Karpas-422 (cell line): ENCODE data around the gene ALG12. TPM values are rescaled to one million over a fixed set of nuclear protein-coding genes. Genes with fewer than 3 reads are reported as not detected.

Experiments used
- DNase-seq: peaks from one replicate; pipeline ENCODE4 v3.0.0-alpha.2; 2015
- H2AFZ ChIP-seq: fragments of 200-600 bp; sonication (generic); 2 replicates; pipeline ENCODE4 v1.6.1; 2014; ENCODE audit warnings: antibody characterized with exemption, low read length, mixed read lengths
- H3K27ac ChIP-seq: fragments of 200-600 bp; sonication (generic); 2 replicates; pipeline ENCODE4 v1.5.1; 2014; ENCODE audit warnings: mild to moderate bottlenecking, low read length, moderate library complexity
- H3K27me3 ChIP-seq: fragments of 200-600 bp; sonication (generic); 2 replicates; pipeline ENCODE4 v1.6.1; 2014; ENCODE audit warnings: low read length, mixed read lengths
- H3K36me3 ChIP-seq: fragments of 200-600 bp; sonication (generic); 2 replicates; pipeline ENCODE4 v1.6.1; 2014; ENCODE audit warnings: low read length, mixed read lengths; ENCODE audit not compliant: insufficient read depth
- H3K4me1 ChIP-seq: fragments of 200-600 bp; sonication (generic); 2 replicates; pipeline ENCODE4 v1.6.1; 2014; ENCODE audit warnings: mild to moderate bottlenecking, low read length, mixed read lengths
- H3K4me2 ChIP-seq: fragments of 200-600 bp; sonication (generic); 2 replicates; pipeline ENCODE4 v1.6.1; 2014; ENCODE audit warnings: low read length, low read depth, mild to moderate bottlenecking; ENCODE audit not compliant: poor library complexity, severe bottlenecking
- H3K4me3 ChIP-seq: fragments of 200-600 bp; sonication (generic); 2 replicates; pipeline ENCODE4 v1.5.1; 2014; ENCODE audit warnings: mild to moderate bottlenecking, antibody characterized with exemption, low read length, mixed read lengths
- H3K79me2 ChIP-seq: fragments of 200-600 bp; sonication (generic); 2 replicates; pipeline ENCODE4 v1.6.1; 2014; ENCODE audit warnings: mild to moderate bottlenecking, low read length, mixed read lengths
- H3K9ac ChIP-seq: fragments of 200-600 bp; sonication (generic); 2 replicates; pipeline ENCODE4 v1.6.0; 2014; ENCODE audit warnings: low read length
- H3K9me2 ChIP-seq: fragments of 200-600 bp; sonication (generic), shearing (Covaris generic); replicated peaks from 2 replicates; pipeline ENCODE4 v1.6.0; 2014; ENCODE audit warnings: mild to moderate bottlenecking, low read length, moderate library complexity; ENCODE audit not compliant: insufficient read depth
- H3K9me3 ChIP-seq: fragments of 300-700, 200-600 bp; sonication (generic); 2 replicates; pipeline ENCODE4 v1.6.1; 2014; ENCODE audit warnings: low read length, mixed read lengths
- H4K20me1 ChIP-seq: fragments of 200-600 bp; sonication (generic); 2 replicates; pipeline ENCODE4 v1.6.1; 2014; ENCODE audit warnings: mild to moderate bottlenecking, antibody characterized with exemption, low read length, low read depth; ENCODE audit not compliant: insufficient read depth
- total RNA-seq: library from RNA; depleted of rRNA; stranded (reverse); fragments of >200 nt; shearing (Covaris generic); gene quantifications from 2 replicates; pipeline ENCODE4 v1.2.3, GENCODE V29; 2014; ENCODE audit warnings: low replicate concordance

Gene ALG12
- total RNA-seq, 1 experiment from 2014 or later: 4.7 TPM

DNA sequence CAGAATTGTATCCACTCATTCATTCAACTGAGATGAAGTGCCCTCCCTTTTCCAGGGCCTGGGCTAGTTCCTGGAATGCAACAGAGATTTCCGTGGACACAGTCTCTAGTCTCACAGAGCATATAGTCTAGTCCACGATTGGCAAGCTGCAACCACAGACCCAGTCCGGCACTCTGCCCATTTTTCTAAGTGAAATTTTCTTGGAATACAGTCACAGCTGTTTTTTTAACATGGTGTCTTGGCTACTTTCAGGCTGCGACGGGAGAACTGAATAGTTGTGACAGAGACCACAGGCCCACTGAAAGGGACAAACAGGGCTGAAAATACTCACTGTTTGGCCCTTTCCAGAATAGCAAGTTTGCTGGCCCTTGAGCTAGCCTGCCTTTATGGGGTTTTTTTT, 29.2 kb downstream of the ALG12 start:
- Histone ChIP-seq H3K36me3 (peaks cover 49% of the 10 kb centered on the region), H3K4me3 (no peak overlapping the region), H3K9me2 (no peaks in the 10 kb centered on the region), H2AFZ (no peak overlapping the region), H3K27ac (no peak overlapping the region), H3K9me3 (no peaks in the 10 kb centered on the region), H3K4me1 (no peaks in the 10 kb centered on the region), H3K4me2 (no peak overlapping the region), H3K79me2 (peaks cover 44% of the 10 kb centered on the region), H3K27me3 (no peaks in the 10 kb centered on the region), H3K9ac (no peak overlapping the region), H4K20me1 (no peaks in the 10 kb centered on the region)
- no peak for DNase-seq

- Histone ChIP-seq H3K27ac (no peak overlapping the region), H3K79me2 (peaks cover 58% of the 10 kb centered on the region), H4K20me1 (no peaks in the 10 kb centered on the region), H3K4me3 (no peak overlapping the region), H3K4me2 (no peak overlapping the region), H3K9me2 (no peaks in the 10 kb centered on the region), H3K27me3 (no peaks in the 10 kb centered on the region), H2AFZ (no peak overlapping the region), H3K9me3 (no peaks in the 10 kb centered on the region), H3K36me3 (peaks cover 61% of the 10 kb centered on the region), H3K4me1 (no peaks in the 10 kb centered on the region), H3K9ac (no peak overlapping the region)
- DNase-seq: no peak
These were observed 30.5 kb downstream of the ALG12 start for GRCh38 chr22:49887702-49888101.

GRCh38 chr22:49887064-49887451, 31.2 kb downstream of the ALG12 start:
- Histone ChIP-seq H3K79me2 (peaks cover 64% of the 10 kb centered on the region), H4K20me1 (peaks cover 2% of the 10 kb centered on the region; the same call in 1 of the 2 replicates)

GRCh38 chr22:49886346-49887063, 31.7 kb downstream of the ALG12 start:
- Histone ChIP-seq H3K9me3 (no peaks in the 10 kb centered on the region), H2AFZ (no peak overlapping the region), H3K9me2 (no peaks in the 10 kb centered on the region), H3K4me1 (no peaks in the 10 kb centered on the region), H3K36me3 (peaks cover 61% of the 10 kb centered on the region), H3K27ac (no peak overlapping the region), H3K4me2 (no peak overlapping the region), H3K4me3 (no peak overlapping the region), H4K20me1 (peaks cover 4% of the 10 kb centered on the region; the same call in 1 of the 2 replicates), H3K9ac (no peak overlapping the region), H3K79me2 (peaks cover 70% of the 10 kb centered on the region), H3K27me3 (no peaks in the 10 kb centered on the region)
- no peak for DNase-seq

More at GRCh38 chr22:49887064-49887451, 31.2 kb downstream of the ALG12 start:
- Histone ChIP-seq H3K9me2 (no peaks in the 10 kb centered on the region), H3K27me3 (no peaks in the 10 kb centered on the region), H2AFZ (no peak overlapping the region), H3K9me3 (no peaks in the 10 kb centered on the region), H3K36me3 (peaks cover 61% of the 10 kb centered on the region), H3K4me3 (no peak overlapping the region), H3K9ac (no peak overlapping the region), H3K4me2 (no peak overlapping the region), H3K27ac (no peak overlapping the region), H3K4me1 (no peaks in the 10 kb centered on the region)
- DNase-seq: no peak

DNA sequence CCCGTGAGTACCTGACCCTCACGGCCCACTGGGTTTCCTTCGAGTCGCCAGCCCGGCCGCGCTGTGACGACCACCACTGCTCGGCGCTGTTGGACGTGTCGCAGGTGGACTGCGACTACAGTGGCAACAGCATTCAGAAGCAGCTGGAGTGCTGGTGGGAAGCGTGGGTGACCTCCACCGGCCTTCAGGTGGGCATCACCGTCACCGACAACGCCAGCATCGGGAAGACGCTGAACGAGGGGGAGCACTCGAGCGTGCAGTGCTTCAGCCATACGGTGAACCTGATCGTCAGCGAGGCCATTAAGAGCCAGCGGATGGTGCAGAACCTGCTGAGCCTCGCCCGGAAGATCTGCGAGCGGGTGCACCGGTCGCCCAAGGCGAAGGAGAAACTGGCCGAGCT, 32.4 kb downstream of the ALG12 start:
- no peak for DNase-seq
- Histone ChIP-seq H3K36me3 (peaks cover 61% of the 10 kb centered on the region), H3K27ac (no peak overlapping the region), H3K79me2 (peaks cover 76% of the 10 kb centered on the region), H3K4me1 (no peaks in the 10 kb centered on the region), H3K4me3 (no peak overlapping the region), H4K20me1 (peaks cover 4% of the 10 kb centered on the region; the same call in 1 of the 2 replicates), H3K9me2 (no peaks in the 10 kb centered on the region), H3K9ac (no peak overlapping the region), H2AFZ (no peak overlapping the region), H3K4me2 (no peak overlapping the region), H3K9me3 (no peaks in the 10 kb centered on the region), H3K27me3 (no peaks in the 10 kb centered on the region)

DNA sequence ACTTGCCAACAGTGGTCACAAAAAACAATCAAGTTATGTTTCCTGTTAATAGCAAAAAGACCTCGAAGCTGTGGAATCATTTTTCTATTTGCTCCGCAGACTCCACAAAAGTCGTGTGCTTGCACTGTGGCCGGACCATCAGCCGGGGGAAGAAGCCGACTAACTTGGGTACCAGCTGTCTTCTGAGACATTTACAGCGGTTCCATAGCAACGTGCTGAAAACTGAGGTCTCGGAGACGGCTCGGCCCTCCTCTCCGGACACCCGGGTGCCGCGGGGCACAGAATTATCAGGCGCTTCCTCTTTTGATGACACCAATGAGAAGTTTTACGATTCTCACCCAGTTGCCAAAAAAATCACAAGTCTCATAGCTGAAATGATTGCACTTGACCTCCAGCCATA, 33.0 kb downstream of the ALG12 start:
- Histone ChIP-seq H3K79me2 (peaks cover 82% of the 10 kb centered on the region), H3K36me3 (peaks cover 61% of the 10 kb centered on the region), H2AFZ (no peak overlapping the region), H3K9ac (no peak overlapping the region), H3K27ac (no peak overlapping the region), H3K9me3 (no peaks in the 10 kb centered on the region), H3K9me2 (no peaks in the 10 kb centered on the region), H3K27me3 (no peaks in the 10 kb centered on the region), H4K20me1 (peaks cover 4% of the 10 kb centered on the region; the same call in 1 of the 2 replicates), H3K4me1 (no peaks in the 10 kb centered on the region), H3K4me3 (no peak overlapping the region), H3K4me2 (no peak overlapping the region)
- DNase-seq: no peak

DNA sequence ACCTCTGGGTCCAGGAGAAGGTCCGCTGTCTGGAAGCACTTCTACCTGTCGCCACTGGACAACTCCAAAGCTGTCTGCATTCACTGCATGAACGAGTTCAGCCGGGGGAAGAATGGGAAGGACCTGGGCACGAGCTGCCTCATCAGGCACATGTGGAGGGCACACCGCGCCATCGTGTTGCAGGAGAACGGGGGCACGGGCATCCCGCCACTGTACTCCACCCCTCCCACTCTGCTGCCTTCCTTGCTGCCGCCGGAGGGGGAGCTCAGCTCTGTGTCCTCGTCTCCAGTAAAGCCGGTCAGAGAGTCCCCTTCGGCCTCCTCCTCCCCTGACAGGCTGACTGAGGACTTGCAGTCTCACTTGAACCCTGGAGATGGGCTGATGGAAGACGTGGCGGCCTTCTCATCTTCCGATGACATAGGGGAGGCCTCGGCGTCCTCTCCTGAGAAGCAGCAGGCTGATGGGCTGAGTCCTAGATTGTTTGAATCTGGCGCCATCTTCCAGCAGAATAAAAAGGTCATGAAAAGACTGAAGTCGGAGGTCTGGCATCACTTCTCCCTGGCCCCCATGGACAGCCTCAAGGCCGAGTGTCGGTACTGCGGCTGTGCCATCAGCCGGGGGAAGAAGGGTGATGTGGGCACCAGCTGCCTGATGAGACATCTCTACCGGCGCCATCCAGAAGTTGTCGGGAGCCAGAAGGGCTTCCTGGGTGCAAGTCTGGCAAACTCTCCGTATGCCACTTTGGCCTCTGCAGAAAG, 33.6 kb downstream of the ALG12 start:
- H3K9me2 ChIP-seq: no peaks in the 10 kb centered on the region
- H3K4me2 ChIP-seq: no peak overlapping the region
- peaks cover 88% of the 10 kb centered on the region for H3K79me2 ChIP-seq
- H3K4me1 ChIP-seq: no peaks in the 10 kb centered on the region
- no peak overlapping the region for H3K9ac ChIP-seq
- peaks cover 61% of the 10 kb centered on the region for H3K36me3 ChIP-seq
- no peaks in the 10 kb centered on the region for H3K27me3 ChIP-seq
- peaks cover 4% of the 10 kb centered on the region; the same call in 1 of the 2 replicates for H4K20me1 ChIP-seq
- no peaks in the 10 kb centered on the region for H3K9me3 ChIP-seq
- DNase-seq: no peak
- no peak overlapping the region for H2AFZ ChIP-seq
- H3K27ac ChIP-seq: no peak overlapping the region
- H3K4me3 ChIP-seq: no peak overlapping the region

DNA sequence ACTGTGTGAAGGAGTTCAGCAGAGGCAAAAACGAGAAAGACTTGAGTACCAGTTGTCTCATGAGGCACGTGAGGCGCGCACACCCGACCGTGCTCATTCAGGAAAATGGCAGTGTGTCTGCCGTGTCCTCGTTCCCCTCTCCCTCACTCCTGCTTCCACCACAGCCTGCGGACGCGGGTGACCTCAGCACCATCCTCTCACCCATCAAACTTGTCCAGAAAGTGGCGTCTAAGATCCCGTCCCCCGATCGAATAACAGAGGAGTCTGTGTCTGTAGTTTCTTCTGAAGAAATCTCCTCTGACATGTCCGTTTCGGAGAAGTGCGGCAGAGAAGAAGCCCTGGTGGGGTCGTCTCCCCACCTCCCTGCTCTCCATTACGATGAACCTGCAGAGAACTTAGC, 34.2 kb downstream of the ALG12 start:
- Histone ChIP-seq H3K27ac (no peak overlapping the region), H3K4me2 (no peak overlapping the region), H3K9me3 (no peaks in the 10 kb centered on the region), H3K9ac (no peak overlapping the region), H4K20me1 (peaks cover 4% of the 10 kb centered on the region; the same call in 1 of the 2 replicates), H3K36me3 (peaks cover 58% of the 10 kb centered on the region), H3K79me2 (peaks cover 86% of the 10 kb centered on the region), H3K9me2 (no peaks in the 10 kb centered on the region), H3K27me3 (no peaks in the 10 kb centered on the region), H3K4me3 (no peak overlapping the region), H2AFZ (no peak overlapping the region), H3K4me1 (no peaks in the 10 kb centered on the region)
- DNase-seq: no peak
